Erythroblast (primary cell): ENCODE results near the gene SDSL.

ENCODE experiments used
- GATA1 ChIP-seq: IDR thresholded peaks from 2 replicates; pipeline ENCODE4 v1.6.1; 2011; ENCODE audit warnings: low read depth, mild to moderate bottlenecking, control low read depth, low read length, moderate library complexity
- POLR2A ChIP-seq: IDR thresholded peaks from 2 replicates; pipeline ENCODE4 v1.6.1; 2011; ENCODE audit warnings: mild to moderate bottlenecking, low read length

GRCh38 chr12:113407931-113408600 lies 14.1 kb upstream of the SDSL start:
- TF ChIP-seq POLR2A = no peak
- TF ChIP-seq GATA1 = no peak
